GM21786 (cell line): ENCODE measurements around the gene MYL10.

Source experiments
- ATAC-seq: cut with Tn5 transposase; IDR thresholded peaks from one replicate; pipeline ENCODE4 v1.9.1; 2021; ENCODE audit not compliant: unreplicated experiment

The MYL10 gene

GRCh38 chr7:101575721-101576120 is 53.4 kb downstream of the MYL10 start:
- no peak for ATAC-seq

- ATAC-seq, result no peak
Measured at GRCh38 chr7:101575168-101575567, 53.9 kb downstream of the MYL10 start.

- no peak for ATAC-seq
Measured at GRCh38 chr7:101572156-101572555, 56.9 kb downstream of the MYL10 start.

- no peak for ATAC-seq
Measured at GRCh38 chr7:101567230-101567629, 61.9 kb downstream of the MYL10 start.

GRCh38 chr7:101565601-101566209 is 63.4 kb downstream of the MYL10 start:
- ATAC-seq, result no peak

- no peak for ATAC-seq
Measured at GRCh38 chr7:101564778-101565211, 64.3 kb downstream of the MYL10 start.

- ATAC-seq, result no peak
Measured at GRCh38 chr7:101563943-101564777, 64.9 kb downstream of the MYL10 start.
